Prostate gland (tissue), 2 donors: ENCODE measurements around the gene LATS2. TPM values are rescaled to one million over a fixed set of nuclear protein-coding genes. Genes with fewer than 3 reads are reported as not detected.

Source experiments
- DNase-seq: peaks from one replicate; pipeline ENCODE4 v3.0.0-alpha.2; 2019; ENCODE audit warnings: low spot score
- H3K27ac ChIP-seq, 2 donors: fragments of 200-600 bp; sonication (generic); 2 replicates each; pipeline ENCODE4 v1.5.1; 2017 to 2019
- H3K27me3 ChIP-seq: fragments of 200-600 bp; sonication (generic); replicated peaks from 2 replicates; pipeline ENCODE4 v1.5.1; 2019; ENCODE audit not compliant: insufficient read depth
- H3K36me3 ChIP-seq, 2 donors: fragments of 200-600 bp; sonication (generic); 1 replicate in 1 of 2; 2 replicates in 1 of 2; pipeline versions ENCODE4 v1.5.1 to v1.8.1; 2017 to 2019
- H3K4me1 ChIP-seq: fragments of 200-600 bp; sonication (generic); replicated peaks from 2 replicates; pipeline ENCODE4 v1.5.1; 2019
- H3K4me3 ChIP-seq, 2 donors: fragments of 200-600 bp; sonication (generic); 2 replicates each; pipeline ENCODE4 v1.5.1; 2017 to 2019
- H3K9me3 ChIP-seq: fragments of 200-600 bp; sonication (generic); 2 replicates; pipeline ENCODE4 v1.5.1; 2017
- CTCF ChIP-seq, 4 experiments: fragments of 200-600 bp in 2 of 4; fragments of 450-650 bp in 2 of 4; sonication (generic) in 2 of 4; IDR thresholded peaks; 1 replicate in 3 of 4; 2 replicates in 1 of 4; pipeline ENCODE4 v1.5.1; 2016 to 2019; ENCODE audit warnings: antibody characterized with exemption in 4 of 4, mild to moderate bottlenecking in 2 of 4, moderate library complexity in 2 of 4
- POLR2A ChIP-seq: fragments of 450-650 bp; IDR thresholded peaks from one replicate; pipeline ENCODE4 v1.6.1; 2016; ENCODE audit warnings: antibody characterized with exemption, mild to moderate bottlenecking
- POLR2AphosphoS5 ChIP-seq: sonication (generic); formaldehyde crosslinking; IDR thresholded peaks from one replicate; pipeline ENCODE4 v1.6.1; 2017; ENCODE audit warnings: antibody characterized with exemption
- WGBS: methylation state at CpG from one replicate; pipeline ENCODE4 v1.1.5; 2018; 5-methylcytosine and 5-hydroxymethylcytosine counted together
- intact Hi-C: fragments of 100-400 bp; cut with DNase I; formaldehyde crosslinking; loops from one replicate; pipeline ENCODE4 v1.14.2; 2022
- total RNA-seq, 2 donors: library from RNA; depleted of rRNA; stranded (reverse); fragments of >200 nt; gene quantifications; one replicate each; pipeline ENCODE4 v1.1.0, GENCODE V29; 2016

The LATS2 gene
- total RNA-seq, 2 donors from 2014 or later = 22.0 to 27.4 TPM

GRCh38 chr13:21075379-21076249, 14.2 kb upstream of the LATS2 start:
- WGBS = 6% methylated on average over 49 of the region's 64 CpGs
- TF ChIP-seq CTCF (IDR thresholded peaks at IDR 0.05) (no peak), POLR2AphosphoS5 (no peak), POLR2A (no peak)
- intact Hi-C loops = no loop called here
- no peaks in the 10 kb centered on the region for H3K4me1 ChIP-seq
- H3K27me3 ChIP-seq = no peaks in the 10 kb centered on the region
- no peaks in the 10 kb centered on the region for H3K9me3 ChIP-seq
- DNase-seq = no peak
- no peaks in the 10 kb centered on the region for H3K36me3 ChIP-seq
- peak overlapping the region in 1 of 2 donors; percentile 10 for H3K27ac ChIP-seq
- H3K4me3 ChIP-seq = peak overlapping the region; percentile 20 to 39

GRCh38 chr13:21075011-21075378, 13.6 kb upstream of the LATS2 start:
- H3K27me3 ChIP-seq = no peaks in the 10 kb centered on the region
- intact Hi-C loops = no loop called here
- TF ChIP-seq POLR2AphosphoS5 = no peak
- no peak for TF ChIP-seq POLR2A
- TF ChIP-seq CTCF (IDR thresholded peaks at IDR 0.05) = no peak
- H3K4me1 ChIP-seq = no peaks in the 10 kb centered on the region
- WGBS = 69% methylated on average over 9 of the region's 9 CpGs
- peak overlapping the region; percentile 10 to 23 for H3K27ac ChIP-seq
- DNase-seq = no peak
- H3K4me3 ChIP-seq = peak overlapping the region in 1 of 2 donors; percentile 39
- H3K36me3 ChIP-seq = no peaks in the 10 kb centered on the region
- no peaks in the 10 kb centered on the region for H3K9me3 ChIP-seq

- 63% methylated on average over 10 of the region's 10 CpGs for WGBS
- intact Hi-C loops = no loop called here
- no peak overlapping the region for H3K4me3 ChIP-seq
These were observed 13.2 kb upstream of the LATS2 start for GRCh38 chr13:21074546-21074945.

GRCh38 chr13:21071924-21072323, 10.5 kb upstream of the LATS2 start:
- TF ChIP-seq POLR2AphosphoS5 (no peak), POLR2A (no peak)
- Histone ChIP-seq H3K9me3 (no peaks in the 10 kb centered on the region), H3K4me3 (no peak overlapping the region), H3K27me3 (no peaks in the 10 kb centered on the region), H3K27ac (no peak overlapping the region), H3K4me1 (no peaks in the 10 kb centered on the region), H3K36me3 (no peaks in the 10 kb centered on the region)
- DNase-seq = no peak
- intact Hi-C loops = no loop called here

More at GRCh38 chr13:21074546-21074945, 13.2 kb upstream of the LATS2 start:
- no peaks in the 10 kb centered on the region for H3K9me3 ChIP-seq
- H3K27me3 ChIP-seq = no peaks in the 10 kb centered on the region
- peak overlapping the region; percentile 10 to 23 for H3K27ac ChIP-seq
- TF ChIP-seq CTCF (IDR thresholded peaks at IDR 0.05) (no peak), POLR2A (no peak), POLR2AphosphoS5 (no peak)
- DNase-seq = no peak
- H3K4me1 ChIP-seq = no peaks in the 10 kb centered on the region
- no peaks in the 10 kb centered on the region for H3K36me3 ChIP-seq

GRCh38 chr13:21071015-21071414, 9.6 kb upstream of the LATS2 start:
- no peak for TF ChIP-seq POLR2A
- H3K9me3 ChIP-seq = no peaks in the 10 kb centered on the region
- no peak overlapping the region for H3K4me3 ChIP-seq
- 33% methylated on average over 4 of the region's 4 CpGs for WGBS
- H3K4me1 ChIP-seq = no peaks in the 10 kb centered on the region
- no peak for DNase-seq
- H3K36me3 ChIP-seq = no peaks in the 10 kb centered on the region
- no peaks in the 10 kb centered on the region for H3K27me3 ChIP-seq
- H3K27ac ChIP-seq = no peak overlapping the region
- intact Hi-C loops = no loop called here

GRCh38 chr13:21069561-21070004, 8.2 kb upstream of the LATS2 start:
- TF ChIP-seq POLR2AphosphoS5 (peak; percentile 72), POLR2A (no peak)
- Histone ChIP-seq H3K27me3 (no peaks in the 10 kb centered on the region), H3K27ac (no peak overlapping the region), H3K4me3 (no peak overlapping the region), H3K9me3 (no peaks in the 10 kb centered on the region), H3K36me3 (no peaks in the 10 kb centered on the region), H3K4me1 (no peaks in the 10 kb centered on the region)
- WGBS = 43% methylated on average over 6 of the region's 6 CpGs
- no peak for DNase-seq
- intact Hi-C loops = no loop called here
